Activated CD8-positive, alpha-beta memory T cell treated with anti-CD3 and anti-CD28 coated beads for 48 hours (primary cell): Measurements from ENCODE around the gene MKLN1.
"Not testable (repeated sequence)": the region's sequence is repeated elsewhere in the genome, so short reads cannot be mapped to it uniquely, and the experiment has no call there.

ENCODE experiments used
- DNase-seq, 3 experiments: peaks; one replicate each; pipeline ENCODE4 v3.0.0-alpha.2; 2020; ENCODE audit warnings: low read depth in 2 of 3, low spot score in 2 of 3

Gene MKLN1

GRCh38 chr7:131307627-131308026 lies 20.0 kb upstream of the MKLN1 start:
- DNase-seq, result no peak

- DNase-seq, result no peak
These were observed 14.8 kb upstream of the MKLN1 start for GRCh38 chr7:131312838-131313237.

GRCh38 chr7:131320603-131321002 lies 7.1 kb upstream of the MKLN1 start:
- no peak for DNase-seq

- no peak for DNase-seq
These were observed 6.0 kb upstream of the MKLN1 start for GRCh38 chr7:131321656-131322055.

- no peak for DNase-seq
These were observed 5.6 kb upstream of the MKLN1 start for GRCh38 chr7:131322061-131322460.

- no peak for DNase-seq
These were observed 4.8 kb upstream of the MKLN1 start for GRCh38 chr7:131322861-131323260.

- no peak for DNase-seq
These were observed 2.4 kb upstream of the MKLN1 start for GRCh38 chr7:131325179-131325840.

GRCh38 chr7:131326576-131326975 lies 1.1 kb upstream of the MKLN1 start:
- DNase-seq, result no peak

- no peak for DNase-seq
These were observed 539 bp upstream of the MKLN1 start for GRCh38 chr7:131327049-131327625.

GRCh38 chr7:131328377-131329175 lies 900 bp downstream of the MKLN1 start:
- no peak for DNase-seq

GRCh38 chr7:131329176-131329570 lies 1.5 kb downstream of the MKLN1 start:
- no peak for DNase-seq

- DNase-seq, result no peak
These were observed 2.6 kb downstream of the MKLN1 start for GRCh38 chr7:131330299-131330698.

GRCh38 chr7:131331806-131332205 lies 4.1 kb downstream of the MKLN1 start:
- no peak for DNase-seq

- DNase-seq, result not testable (repeated sequence)
These were observed 5.1 kb downstream of the MKLN1 start for GRCh38 chr7:131332729-131333128.

- DNase-seq, result no peak
These were observed 8.1 kb downstream of the MKLN1 start for GRCh38 chr7:131335639-131336381.

GRCh38 chr7:131336956-131337355 lies 9.3 kb downstream of the MKLN1 start:
- no peak for DNase-seq

GRCh38 chr7:131338173-131338572 lies 10.5 kb downstream of the MKLN1 start:
- DNase-seq, result no peak

GRCh38 chr7:131338691-131339390 lies 11.2 kb downstream of the MKLN1 start:
- DNase-seq, result no peak

GRCh38 chr7:131341690-131342089 lies 14.0 kb downstream of the MKLN1 start:
- DNase-seq, result no peak

- DNase-seq, result no peak
These were observed 15.3 kb downstream of the MKLN1 start for GRCh38 chr7:131342864-131343442.
